NCI-H2227 treated with DMSO at 0.1 percent for 48 hours (cell line): ENCODE measurements around the gene AP2S1.
"Not testable (repeated sequence)": the region's sequence is repeated elsewhere in the genome, so short reads cannot be mapped to it uniquely, and the experiment has no call there.

Source experiments
- DNase-seq: peaks from one replicate; lab custom pipeline; 2025; lab: John Stamatoyannopoulos, UW

AP2S1 gene

DNA sequence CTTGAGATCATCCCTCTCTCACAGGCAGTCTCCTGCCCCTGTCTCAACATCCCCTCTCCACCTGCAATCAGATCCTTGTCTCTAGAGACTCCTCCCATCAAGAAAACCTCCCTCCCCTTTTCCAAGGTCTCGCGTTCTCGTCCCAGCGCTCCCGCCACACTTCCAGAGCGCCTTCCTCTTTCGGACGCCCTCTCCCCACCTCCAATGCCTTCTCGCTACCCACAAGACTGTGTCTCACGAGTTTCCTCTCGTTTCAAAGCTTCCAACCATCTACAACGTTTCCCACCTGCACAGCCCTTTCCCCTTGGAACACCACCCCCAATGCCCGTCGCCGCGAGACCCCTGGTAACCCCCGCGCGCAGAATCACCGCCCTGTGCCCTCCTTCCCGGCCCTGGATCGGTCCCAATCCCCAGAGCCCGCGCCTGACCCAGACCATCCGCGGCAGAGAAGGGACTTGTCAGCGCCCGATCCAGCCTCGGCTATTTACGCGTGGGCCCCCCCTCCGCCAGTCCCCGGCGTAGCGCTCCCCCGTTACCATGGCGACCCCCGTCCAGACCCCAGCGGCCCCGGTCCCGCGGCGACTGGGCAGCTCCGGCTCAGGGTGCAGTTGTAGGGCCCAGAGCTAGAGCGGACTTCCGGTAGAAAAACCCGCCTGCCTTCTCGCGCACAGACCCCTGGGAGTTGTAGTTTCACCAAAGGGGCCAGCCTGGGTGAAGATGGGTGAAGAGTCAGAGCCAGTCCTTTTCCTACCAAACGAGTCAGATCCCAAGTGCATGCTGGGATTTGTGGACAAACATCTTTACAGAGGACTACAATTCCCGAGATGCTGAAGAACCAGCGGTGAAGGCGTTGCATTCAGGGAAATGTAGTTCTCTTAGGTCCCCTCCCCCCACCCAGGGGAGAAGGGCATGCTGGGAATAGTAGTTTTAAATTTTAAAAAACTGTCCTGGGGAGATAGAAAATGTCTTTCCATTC lies at the start of gene AP2S1:
Gene AP2S1, minus strand, starts transcription at position 619 of the 976 bp plus-strand sequence. Its CDS starts 80 bp downstream, at position 539.
- DNase-seq = peak; percentile 93

DNA sequence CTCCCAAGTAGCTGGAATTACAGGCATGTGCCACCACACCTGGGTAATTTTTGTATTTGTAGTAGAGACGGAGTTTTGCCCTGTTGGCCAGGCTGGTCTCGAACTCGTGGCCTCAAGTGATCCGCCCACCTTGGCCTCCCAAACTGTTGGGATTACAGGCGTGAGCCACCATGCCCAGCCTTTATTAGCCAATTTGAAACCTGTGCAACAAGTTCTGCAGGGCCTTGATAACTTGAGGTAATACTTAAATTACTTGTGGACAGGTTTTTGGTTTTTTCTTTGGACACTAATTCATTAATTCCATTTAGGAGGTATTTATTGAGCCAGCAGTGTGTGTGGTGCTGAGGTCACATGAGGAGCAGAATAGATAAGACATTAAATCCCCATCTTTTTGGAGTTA lies 49.7 kb upstream of the AP2S1 start:
- DNase-seq = no peak

DNA sequence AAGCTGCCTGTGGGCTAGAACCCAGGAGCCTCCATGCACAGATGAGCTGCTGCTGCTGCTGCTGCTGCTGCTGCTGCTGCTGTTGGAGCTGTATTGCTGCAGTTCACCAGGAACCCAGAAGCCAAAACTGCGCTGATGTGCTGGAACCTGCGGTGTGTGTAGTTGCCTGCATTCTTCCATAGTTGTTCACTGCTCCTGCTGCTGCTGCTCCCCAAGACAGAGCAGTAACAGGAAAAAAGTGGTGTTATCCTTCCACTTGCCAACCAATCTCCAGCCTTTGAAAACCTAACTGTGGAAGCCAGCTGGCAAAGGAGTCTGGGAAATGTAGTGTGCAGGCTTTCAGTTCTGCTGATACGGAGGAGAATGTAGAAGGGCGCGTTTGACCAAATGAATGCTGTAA lies 48.1 kb upstream of the AP2S1 start:
- peak; percentile 7 for DNase-seq

DNA sequence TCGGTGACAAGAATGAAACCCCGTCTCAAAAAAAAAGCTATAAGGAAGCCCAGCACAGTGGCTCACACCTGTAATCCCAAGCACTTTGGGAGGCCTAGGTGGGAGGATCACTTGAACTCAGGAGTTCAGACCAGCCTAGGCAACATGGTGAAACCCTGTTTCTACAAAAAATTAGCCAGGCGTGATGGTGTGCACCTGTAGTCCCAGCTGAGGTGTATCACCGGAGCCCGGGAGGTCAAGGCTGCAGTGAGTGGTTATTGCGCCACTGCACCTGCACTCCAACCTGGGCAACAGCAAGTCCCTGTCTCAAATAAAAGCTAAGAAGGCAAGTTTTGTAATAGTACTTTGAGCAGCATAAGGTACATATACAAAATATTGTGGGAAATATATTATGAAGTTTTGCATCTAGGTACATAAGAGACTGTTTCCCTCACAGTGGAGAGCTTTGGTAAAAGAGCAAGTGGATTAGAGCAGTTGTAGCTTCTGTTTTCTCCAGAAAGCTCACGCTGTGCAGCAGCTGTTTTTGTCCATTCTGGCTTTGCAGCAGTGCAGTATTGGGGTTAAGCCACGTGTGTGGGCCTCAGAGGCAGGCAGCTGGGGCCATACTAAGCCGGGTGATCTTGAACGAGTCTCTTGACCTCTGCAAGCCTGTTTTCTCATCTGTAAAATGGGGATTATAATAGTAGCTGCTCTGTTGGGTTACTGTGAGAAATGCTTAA lies 45.6 kb upstream of the AP2S1 start:
- no peak for DNase-seq

DNA sequence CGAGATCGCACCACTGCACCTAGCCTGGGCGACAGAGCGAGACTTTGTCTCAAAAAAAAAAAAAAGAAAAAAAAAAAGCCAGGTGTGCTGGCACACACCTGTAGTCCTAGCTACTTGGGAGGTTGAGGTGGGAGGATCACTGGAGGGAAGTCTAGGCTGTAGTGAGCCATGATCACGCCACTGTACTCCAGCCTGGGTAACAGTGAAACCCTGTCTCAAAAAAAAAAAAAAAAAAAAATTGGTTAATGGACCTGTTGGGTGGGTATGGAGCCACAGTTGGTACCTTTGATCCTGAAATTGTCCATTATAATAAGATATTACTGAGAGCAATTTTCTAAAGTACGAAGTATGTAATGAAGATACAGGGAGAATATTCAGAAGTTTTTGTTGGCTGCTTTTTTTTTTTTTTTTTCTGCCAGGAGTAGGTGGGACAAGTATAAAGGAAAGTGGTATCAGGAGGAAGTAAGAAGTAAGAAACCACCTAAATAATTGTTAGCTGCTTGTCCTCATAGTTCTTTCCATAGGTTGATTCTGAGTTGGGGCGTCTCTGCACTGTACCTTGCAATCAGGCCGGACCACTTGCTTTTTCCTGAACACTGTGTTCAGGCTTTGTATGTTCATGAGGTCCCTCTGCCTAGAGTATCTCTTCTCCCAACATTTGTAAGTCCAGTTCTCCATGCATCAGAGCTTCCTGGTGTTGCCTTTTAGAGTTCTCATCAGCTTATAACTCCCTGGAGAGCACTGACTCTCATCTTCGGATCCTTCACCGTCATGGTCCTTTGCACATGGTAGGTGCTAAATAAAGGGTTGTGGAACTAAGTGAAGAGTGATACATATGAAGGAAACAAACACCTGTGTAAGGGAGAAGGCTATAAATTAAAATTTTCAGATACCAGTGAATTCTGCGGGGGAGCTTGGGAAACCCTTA lies 41.9 kb upstream of the AP2S1 start:
- no peak for DNase-seq

DNA sequence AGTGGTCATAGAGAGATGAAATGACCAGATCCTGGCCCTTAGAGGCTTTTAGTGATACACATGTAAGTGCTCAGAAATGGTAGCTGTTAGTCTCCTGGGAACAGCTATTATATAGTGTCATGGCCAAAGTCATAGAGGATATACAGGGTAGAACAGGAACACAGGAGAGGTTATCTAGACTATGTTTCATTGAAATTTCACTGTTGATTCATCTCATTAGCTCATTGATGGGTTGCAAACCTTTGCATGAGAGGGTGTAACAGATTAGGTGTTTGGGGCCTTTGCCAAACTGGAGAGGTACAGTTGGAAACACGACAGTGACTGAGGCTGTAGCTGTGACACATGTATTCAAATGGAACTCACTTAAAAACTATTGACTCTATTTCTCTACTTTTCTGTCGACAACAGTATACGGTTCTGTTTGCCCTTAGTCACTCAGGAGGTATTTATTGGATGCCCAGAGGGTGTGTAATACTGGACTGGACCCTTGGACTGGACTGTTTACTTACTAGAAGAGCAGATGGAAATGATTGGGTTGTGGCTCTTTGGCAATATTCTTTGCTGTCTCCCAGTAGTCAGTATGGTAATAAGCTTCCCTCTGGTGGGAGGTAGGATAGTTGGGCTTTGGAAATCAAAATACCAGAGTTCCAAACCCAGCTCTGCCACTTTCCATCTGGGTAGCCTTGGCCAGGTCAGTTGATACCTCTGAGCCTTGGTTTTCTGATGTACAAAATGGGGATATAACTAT lies 40.0 kb upstream of the AP2S1 start:
- DNase-seq = no peak

DNA sequence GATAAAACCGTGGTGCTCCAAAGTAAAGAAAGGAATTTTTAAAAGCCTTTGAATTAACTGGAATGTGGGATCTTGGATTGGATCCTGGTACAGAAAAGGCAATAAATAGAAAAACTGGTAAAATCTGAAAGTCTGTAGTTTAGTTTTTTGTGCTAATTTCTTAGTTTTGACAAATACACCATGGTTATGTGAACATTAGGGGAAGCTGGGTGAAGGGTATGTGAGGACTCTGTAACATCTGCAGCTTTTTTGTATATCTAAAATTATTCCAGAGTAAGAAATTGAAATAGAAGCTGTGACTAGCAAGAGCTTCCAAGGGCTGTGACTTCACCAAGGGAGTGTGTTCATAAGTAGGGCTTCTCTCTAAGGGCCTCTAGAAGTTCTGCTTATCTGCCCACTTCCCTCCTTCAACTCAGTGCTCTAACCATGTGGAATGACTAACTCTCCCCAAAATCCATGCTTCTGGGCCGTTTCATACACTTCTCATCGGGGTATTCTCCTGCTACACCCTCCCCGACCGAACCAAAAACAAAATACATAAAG lies 36.7 kb upstream of the AP2S1 start:
- DNase-seq = no peak

DNA sequence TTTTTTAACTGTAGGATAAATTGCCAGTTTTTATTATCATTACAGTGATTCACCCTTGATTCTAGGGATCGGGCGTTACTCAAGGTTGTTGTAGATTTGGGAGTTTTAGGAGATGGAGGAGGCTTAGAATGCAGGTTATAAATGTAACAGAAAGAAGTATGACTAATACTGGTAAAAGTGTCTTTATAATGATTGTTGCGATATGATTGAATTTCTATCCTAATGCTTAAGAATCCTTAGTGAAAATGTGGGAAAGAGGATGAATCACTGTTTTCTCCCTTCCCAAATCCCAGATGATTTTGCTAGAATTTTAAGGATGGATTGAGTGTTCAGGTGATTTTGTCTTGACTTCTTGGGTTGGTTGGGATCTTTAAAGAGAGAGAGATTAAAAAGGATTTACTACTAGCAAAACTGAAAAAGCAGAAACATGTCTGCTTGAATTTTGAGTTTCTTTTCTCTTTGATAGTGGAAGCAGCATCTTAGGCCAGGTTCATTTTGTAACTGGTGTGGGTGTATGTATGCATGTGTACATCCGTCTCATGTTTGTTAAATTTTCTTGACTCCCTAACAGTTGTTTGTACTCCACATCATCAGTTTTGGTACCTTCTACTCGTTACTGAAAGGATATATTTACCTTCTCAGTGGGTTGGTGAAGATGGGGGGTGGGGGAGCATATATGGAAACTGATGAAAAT lies 36.0 kb upstream of the AP2S1 start:
- DNase-seq = no peak

DNA sequence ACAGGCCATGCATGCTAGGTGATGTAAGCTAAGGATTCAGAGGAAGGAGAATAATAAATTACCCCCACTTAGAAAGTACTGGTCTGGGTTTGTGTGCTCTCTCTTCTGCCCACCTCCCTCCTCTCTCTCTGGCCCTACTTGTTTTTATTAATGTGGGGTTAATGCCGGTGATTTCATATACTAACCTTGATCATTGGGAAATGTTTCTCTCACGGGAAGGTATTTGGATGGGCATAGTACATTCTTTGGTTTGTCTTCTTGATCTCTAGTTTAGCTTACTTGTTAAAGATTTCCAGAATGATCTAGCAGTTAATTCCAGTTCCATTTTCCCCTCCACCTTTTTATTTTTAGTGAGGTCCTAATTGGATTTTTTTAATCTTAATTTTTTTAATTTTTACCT lies 34.8 kb upstream of the AP2S1 start:
- DNase-seq = no peak

DNA sequence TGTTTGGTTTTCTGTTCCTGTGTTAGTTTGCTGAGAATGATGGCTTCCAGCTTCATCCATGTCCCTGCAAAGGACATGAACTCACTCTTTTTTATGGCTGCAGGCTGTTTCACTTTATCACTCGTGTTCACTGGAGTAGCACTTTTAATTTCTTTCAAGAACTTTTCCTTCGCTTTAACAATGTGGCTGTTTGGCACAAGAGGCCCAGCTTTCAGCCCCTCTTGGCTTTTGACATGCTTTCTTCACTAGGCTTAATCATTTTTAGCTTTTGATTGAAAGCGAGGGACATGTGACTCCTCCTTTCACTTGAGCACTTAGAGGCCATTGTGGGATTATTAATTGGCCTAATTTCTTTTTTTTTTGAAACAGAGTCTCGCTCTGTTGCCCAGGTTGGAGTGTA lies 32.1 kb upstream of the AP2S1 start:
- not testable (repeated sequence) for DNase-seq

DNA sequence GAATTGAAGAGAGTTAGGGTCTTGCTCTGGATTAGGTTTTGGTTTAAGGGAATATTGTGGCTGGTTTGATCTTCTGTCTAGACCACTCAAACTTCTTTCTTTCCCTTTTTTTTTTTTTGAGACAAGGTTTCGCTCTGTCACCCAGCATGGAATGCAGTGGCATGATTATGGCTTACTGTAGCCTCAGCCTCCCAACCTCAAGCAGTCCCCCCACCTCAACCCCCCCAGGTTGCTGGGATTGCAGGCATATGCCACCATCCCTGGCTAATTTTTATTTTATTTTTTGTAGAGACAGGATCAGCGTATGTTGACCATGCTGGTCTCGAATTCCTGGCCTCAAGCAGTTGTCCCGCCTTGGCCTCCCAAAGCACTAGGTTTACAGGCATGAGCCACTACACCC lies 31.4 kb upstream of the AP2S1 start:
- no peak for DNase-seq

DNA sequence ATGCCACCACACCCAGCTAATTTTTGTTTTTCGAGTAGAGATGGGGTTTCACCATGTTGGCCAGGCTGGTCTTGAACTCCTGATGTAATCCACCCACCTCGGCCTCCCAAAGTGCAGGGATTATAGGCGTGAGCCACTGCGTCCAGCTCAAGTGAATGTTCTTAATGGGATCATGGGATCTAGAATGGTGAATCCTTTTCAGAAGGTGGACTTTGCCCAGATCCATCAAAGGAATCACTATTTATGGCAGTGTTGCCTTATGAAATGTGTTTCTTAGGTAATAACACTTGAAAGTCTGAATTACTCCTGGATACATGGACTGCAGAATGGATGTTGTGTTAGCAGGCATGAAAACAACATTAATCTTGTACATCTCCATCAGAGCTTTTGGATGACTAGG lies 30.4 kb upstream of the AP2S1 start:
- no peak for DNase-seq

DNA sequence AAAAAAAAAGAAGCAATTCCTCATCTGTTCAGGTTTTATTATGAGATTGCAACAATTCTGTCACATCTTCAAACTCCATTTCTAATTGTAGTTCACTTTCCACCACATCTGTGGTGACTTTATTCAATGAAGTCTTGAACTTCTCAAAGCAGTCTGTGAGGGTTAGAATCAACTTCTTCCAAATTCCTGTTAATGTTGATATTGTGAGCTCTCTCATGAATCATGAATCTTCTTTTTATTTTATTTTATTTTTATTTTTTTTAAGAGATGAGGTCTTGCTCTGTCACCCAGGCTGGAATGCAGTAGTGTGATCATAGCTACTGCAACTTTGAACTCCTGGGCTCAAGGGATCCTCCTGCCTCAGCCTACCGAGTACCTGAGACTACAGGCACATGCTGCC lies 29.8 kb upstream of the AP2S1 start:
- DNase-seq = no peak

DNA sequence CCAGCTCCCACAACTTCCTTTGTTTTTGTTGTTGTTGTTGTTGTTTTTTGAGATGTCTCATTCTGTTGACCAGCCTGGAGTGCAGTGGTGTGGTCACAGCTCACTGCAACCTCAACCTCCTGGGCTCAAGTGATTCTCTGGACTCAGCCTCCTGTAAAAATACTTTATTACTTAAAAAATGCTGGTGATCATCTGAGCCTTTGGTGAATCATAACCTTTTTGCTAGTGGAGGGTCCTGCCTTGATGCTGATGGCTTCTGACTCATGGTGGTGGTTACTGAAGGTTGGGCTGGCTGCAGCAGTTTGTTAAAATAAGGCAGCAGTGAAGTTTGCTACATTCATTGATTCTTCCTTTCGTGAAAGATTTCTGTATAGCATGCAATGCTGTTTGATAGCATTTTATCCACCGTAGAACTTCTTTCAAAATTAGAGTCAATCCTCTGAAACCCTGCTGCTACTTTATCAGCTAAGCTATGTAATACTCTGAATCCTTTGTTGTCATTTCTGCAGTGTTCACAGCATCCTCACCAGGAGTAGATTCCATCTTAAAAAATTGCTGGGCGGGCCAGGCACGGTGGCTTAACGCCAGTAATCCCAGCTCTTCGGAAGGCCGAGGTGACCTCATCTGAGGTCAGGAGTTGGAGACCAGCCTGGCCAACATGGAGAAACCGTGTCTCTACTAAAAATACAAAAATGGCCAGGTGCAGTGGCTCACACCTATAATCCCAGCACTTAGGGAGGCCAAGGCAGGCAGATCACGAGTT lies 28.1 kb upstream of the AP2S1 start:
- no peak for DNase-seq

DNA sequence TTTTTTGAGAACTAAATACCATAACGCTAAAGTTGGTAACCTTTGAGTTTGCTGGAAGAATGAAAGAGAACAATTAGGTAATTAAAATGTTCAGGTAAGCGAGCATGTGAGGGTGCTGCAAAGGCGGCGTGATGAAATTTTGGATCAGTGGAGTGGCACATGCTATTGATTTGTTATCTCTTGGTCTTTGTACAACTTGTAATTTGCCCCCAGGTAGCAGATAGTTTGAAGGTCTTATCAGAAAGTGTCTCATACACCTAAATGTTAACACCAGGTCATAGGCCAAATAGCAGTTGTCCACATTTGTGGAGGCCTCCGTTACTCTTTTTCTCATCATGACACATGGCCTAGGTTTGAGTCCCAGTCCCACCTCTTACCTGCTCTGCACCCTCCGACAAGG lies 25.0 kb upstream of the AP2S1 start:
- DNase-seq = no peak

DNA sequence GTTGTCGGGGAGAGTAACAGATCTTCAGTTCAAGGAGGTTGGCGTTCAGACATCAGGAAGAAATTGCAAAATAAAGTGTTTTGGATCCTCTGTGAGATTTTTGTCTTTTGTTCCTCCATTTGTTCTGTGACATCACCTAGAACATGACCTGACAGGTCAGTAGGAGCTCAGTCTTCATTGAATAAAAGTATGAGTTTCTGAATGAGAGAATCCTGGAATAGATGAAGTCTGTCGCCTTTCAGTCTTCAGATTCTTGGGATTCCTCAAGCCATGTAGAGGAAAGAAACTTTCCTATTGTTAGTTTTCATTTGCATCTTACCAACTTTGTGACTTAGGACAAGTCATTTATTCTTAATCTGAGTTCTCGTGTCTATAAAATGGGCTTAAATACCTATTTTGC lies 24.6 kb upstream of the AP2S1 start:
- no peak for DNase-seq

DNA sequence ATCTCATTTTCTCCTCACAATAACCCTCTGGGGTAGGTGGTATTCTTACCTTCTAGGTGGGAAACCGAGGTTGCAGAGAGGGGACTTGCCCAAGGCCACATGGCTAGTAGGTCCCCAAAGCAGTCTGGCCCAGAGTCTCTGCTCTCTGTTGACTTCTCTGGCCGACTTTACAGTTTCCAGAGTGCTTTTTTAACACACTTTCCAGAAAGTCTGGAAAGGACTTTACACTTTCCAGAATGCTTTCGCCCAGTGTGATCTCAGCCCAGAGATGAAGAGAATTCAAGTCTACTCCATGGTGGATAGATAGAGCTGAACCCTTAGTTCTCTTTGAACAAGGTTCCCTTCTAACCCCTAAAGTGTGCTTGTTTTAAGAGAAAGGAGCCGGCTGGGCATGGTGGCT lies 22.3 kb upstream of the AP2S1 start:
- DNase-seq = no peak

DNA sequence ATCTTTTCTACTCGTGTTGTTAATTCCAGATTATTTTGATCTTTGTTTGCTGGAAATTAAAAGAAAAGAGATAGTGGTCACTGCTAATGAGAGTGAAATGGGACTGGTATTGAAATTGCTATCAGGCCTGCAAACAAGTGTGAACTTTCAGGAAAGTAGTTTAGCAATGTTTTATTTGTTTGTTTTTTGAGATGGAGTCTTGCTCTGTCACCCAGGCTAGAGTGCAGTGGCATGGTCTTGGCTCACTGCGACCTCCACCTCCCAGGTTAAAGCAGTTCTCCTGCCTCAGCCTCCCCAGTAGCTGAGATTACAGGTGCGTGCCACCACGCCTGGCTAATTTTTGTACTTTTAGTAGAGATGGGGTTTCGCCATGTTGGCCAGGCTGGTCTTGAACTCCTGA lies 20.5 kb upstream of the AP2S1 start:
- DNase-seq = not testable (repeated sequence)

DNA sequence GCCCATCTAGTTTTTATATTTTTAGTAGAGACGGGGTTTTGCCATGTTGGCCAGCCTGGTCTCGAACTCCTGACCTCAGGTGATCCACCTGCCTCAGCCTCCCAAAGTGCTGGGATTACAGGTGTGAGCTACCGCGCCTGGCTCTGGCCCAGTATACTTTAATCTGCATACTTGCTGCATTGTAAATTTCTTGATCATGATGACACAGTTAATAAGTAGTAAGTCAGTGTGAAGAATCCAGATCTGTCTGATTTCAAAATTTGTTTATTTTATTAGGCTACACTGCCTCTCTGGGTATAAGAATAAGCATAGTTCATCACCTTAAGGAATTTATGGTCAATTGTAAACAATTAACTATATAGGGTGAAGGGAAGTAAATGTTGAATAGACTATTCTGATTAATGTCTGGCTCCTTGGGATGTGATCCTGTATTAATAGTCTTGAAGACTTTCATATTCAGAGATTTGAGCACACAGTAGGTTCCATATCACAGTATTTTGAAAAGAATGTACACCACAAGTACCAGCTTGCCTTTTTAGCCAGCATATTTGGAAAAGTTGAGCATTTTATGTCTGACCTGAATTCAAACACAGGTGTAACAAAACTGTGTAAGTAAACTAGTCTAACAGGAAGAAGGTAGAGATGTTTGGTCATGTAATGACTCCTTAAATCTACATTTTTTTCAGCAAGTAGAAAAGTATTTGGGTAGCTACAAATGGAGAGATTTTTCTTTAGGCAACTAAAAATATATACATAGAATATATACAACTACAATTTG lies 17.6 kb upstream of the AP2S1 start:
- no peak for DNase-seq
